ENCODE measurements around the gene ACOX3.
"Not testable (repeated sequence)": the region's sequence is repeated elsewhere in the genome, so short reads cannot be mapped to it uniquely, and the experiment has no call there.

The ACOX3 gene

GRCh38 chr4:8440492-8441311 is at the start of gene ACOX3, which contains the start of gene TRMT44:
Gene ACOX3, minus strand, starts transcription at chr4:8440723. Its CDS starts 24,202 bp downstream, at chr4:8416521.
Gene TRMT44, plus strand, starts transcription at chr4:8440777. Its CDS starts 46 bp downstream, at chr4:8440823.
- DNase-seq = peak; percentile 99

DNA sequence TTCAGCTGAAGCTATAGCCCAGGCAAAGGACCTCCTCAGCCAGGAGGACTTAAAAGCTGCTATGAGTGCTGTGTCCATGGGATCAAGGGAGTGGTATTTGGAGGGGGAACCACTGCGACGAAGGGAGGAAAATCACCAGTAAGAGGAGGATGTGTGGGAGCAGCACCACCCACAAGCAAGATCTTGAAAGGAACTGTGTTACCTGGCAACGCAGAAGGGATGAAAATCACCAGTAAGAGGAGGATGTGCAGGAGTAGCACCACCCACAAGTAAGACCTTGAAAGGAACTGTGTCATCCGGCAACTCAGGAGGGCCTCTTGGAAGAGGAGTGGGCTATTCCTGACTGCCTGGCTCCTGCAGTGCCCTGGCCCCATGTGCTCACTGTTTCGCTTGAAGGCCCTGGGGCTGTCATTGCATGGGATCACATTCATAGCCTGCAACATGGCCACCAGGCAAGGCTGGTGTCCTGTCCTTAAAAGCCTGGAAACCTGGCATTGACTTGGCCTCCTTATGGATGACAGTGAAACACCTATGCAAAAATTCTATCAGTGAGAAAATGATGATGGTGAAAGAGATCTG is 48.4 kb upstream of the ACOX3 start:
- no peak for DNase-seq

GRCh38 chr4:8486643-8487042 is 46.1 kb upstream of the ACOX3 start:
- DNase-seq = not testable (repeated sequence)

- DNase-seq = no peak
Observed at GRCh38 chr4:8480221-8480620, 39.7 kb upstream of the ACOX3 start.

DNA sequence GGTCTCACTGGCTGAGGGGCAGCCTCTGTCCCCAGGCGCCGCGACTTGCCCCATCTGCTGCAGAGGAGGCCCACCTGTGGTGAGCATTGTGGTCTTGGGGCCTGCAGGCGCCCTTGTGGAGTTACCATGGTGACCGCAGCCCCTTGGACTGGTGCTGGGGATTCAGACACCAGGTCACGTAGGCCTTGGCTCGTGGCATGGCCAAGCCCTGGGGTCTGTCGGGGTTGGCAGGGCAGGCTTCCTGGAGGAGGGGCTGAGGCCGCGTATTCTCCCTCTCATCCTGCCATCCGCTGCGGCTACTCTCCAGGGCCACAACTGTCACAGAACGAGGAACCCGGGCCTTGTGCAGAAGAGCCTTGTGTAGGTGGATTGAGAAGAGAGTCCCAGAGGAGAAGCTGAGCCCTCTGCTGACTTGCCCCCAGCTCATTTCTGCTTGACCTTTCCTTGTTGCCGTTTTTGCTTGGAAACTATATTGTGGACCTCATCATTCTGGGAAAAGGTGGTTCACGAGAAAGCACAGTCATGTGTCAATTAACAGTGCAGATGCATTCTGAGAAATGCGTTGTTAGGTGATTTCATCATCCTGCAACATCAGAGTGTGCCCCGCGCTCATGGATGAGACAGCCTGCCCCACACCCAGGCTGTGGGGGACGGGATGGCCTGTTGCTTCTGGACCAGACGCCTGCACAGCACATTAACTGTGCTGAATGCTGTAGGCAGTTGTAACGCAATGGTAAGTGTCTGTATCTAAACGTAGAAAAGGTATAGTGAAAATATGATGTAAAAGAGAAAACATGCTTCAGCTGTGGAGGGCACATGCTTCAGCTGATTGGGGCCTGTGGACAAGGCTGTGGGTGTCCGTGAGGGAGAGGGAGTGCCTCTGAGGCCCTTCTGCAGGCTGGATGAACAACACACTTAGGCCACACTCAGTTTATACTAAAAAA is 38.5 kb upstream of the ACOX3 start:
- peak; percentile 33 for DNase-seq

DNA sequence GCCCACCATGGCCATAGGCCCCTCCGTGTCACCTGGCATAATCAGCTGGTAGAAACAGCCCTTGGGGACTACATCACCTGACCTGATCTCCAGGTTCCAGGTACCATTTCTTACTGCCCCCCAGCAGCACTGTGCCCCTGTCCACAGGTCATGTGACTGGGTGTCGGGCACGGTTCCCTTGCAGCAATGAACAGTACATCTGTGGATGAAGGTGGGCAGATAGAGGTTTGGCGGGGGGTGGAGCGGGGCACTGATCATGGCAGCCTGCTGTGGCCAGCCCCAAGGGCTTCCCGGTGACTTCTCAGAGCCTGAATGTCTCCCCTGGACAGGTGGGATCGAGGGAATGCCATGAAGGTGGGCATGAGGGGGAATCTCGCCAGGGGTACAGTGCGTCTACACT is 37.8 kb upstream of the ACOX3 start:
- DNase-seq = no peak

- no peak for DNase-seq
Observed at GRCh38 chr4:8477676-8478075, 37.2 kb upstream of the ACOX3 start.

DNA sequence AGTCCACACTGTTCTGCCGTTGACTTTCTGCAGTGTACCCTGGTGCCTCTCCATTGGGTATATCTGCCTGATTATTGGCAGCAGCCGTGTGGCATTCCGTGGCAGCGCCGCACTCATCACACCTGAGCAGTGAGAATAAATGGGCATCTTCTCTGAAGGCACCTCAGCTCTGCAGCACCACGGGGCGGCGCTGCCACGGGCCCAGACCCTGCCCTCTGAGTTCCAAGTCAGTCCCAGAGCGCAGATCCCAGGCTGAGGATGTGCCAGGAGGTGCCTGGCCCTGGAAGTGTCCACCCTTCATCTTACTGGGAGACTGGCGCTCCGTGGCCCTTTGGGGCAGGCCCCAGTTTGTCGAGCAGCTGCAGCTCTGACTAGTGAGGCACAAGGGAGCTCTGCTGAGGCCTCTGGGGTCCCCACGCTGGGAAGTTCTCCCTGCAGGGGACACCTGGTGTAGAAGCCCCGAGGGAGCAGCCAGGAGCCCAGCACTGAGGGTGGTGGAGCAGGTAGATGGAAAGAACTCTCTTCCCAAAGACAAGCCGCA is 36.6 kb upstream of the ACOX3 start:
- DNase-seq = no peak

GRCh38 chr4:8475751-8476575 is 35.4 kb upstream of the ACOX3 start:
- DNase-seq = no peak

- DNase-seq = no peak
Observed at GRCh38 chr4:8474856-8475255, 34.3 kb upstream of the ACOX3 start.

DNA sequence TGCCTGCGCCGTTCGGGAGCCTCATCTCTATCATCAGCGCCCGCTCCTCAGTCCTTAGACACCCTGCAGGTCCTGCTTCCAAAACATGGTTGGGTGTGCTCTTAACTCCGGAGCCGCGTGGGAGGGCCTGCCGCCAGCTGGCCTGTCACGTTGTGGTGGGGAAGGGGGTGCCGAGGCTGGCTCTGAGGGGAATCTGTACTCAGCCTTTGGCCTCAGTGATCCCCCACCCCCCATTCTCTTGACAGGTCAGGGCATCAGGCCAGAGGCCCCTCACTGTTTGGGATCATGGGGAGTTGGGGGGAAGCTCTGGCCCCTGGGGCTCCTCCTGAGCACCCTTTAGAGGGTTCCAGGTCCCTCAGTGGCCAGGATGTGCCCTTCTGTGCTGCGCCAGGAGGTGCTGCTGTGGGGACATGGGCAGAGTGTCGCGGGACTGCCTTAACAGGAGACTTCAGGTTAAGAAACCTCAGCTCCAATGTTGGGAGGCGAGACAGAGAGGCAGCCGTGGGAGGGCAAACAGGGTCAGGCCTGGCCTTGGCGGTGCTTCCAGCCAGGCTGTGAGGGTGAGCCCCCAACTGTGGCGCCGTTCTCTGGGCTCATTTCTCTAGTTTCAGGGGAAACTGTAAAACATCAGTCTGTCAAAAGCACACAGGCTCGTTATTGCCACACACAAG is 33.5 kb upstream of the ACOX3 start:
- DNase-seq = no peak

DNA sequence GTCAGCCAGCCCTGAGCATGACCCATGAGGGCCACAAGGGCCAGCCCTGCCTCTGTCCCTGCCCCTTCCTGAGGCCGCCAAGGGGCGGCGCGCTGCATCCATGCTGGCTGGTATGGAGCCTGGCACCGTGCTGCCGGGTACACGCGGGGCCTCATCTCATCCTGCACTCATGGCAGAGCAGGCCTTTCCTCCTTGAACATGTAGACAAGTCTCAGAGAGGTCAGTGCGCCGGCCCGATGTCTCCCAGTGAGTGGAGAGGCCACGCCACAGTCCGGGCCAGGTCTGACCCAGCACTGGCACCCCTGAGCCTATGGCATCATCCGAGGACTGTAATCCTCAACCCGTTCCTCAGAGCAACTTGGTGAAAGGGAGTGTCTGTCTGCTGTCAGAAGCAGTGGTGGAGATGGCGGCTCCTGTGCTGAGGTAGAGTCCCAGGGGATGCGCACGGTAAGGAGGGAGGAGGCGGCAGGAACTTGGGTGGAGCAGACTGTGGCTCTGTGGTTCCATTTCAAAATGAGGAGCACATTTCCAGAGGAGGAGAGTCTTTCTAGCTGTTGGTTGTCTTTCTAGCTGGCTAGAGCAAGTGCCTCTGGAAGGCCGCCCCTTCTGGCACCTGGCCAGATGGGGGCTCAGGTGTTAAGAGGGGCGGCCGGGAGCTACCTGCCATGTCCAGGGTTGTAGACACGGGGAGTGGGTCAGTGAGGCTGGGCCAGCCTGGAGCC is 32.8 kb upstream of the ACOX3 start:
- no peak for DNase-seq

DNA sequence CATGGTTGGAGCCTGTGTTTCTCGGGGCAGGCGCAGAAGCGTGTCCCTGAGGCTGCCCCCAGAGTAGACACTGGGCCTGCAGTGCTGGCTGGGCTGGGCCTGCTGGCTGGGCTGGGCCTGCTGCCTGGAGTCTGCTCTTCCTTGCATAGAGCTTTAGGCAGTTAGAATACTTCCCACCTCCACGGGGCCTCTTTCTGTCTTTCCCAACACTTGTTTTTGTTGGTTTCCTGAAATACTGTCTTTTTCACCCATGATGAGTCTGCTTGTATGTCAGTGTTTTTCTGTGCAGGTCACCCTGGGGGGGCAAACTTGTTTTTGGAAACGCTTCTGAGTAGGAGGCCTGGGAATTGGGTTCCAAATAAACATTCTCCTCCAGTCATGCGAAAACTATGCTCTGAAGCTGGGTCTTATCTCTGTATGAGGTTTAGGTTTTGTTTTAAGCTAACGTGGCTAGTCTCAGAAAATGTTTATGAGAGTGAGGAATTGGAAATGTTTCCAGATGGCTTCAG is 32.2 kb upstream of the ACOX3 start:
- DNase-seq = peak; percentile 15

GRCh38 chr4:8472158-8472688 is 31.7 kb upstream of the ACOX3 start:
- DNase-seq = peak; percentile 31

DNA sequence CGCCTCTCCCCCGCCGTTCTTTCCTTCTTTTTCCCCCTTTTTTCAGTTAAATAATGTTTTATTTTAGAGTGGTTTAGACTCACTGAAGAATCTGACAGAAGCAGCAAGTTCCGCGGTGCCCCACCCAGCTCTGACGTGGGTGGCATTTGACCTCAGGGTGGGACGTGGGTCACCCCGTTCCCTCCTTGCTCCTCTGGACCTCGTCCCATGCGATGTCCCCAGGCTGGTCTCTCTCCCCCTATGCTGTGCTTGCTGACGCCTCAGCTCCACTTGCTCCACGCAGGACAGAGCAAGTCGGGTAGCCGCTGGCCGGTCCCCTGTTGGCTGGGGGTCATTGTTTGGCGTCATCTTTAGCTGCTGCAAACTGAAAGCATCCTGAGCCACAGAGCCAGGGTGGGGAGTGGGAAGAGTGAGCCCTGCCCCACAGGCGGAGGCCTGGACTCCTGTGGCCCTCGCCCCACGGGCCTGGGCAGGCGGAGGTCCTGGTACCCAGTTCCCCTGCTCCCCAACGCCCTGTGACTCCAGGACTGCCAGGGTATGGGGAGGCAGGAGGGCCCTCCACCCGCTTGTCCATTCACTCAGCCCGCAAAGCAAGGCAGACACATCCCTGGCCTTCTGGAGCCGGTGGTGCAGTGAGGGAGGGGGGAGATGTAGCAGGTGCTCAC is 30.8 kb upstream of the ACOX3 start:
- DNase-seq = no peak

GRCh38 chr4:8470451-8471024 is 30.0 kb upstream of the ACOX3 start:
- DNase-seq = no peak

GRCh38 chr4:8469550-8469949 is 29.0 kb upstream of the ACOX3 start:
- no peak for DNase-seq

DNA sequence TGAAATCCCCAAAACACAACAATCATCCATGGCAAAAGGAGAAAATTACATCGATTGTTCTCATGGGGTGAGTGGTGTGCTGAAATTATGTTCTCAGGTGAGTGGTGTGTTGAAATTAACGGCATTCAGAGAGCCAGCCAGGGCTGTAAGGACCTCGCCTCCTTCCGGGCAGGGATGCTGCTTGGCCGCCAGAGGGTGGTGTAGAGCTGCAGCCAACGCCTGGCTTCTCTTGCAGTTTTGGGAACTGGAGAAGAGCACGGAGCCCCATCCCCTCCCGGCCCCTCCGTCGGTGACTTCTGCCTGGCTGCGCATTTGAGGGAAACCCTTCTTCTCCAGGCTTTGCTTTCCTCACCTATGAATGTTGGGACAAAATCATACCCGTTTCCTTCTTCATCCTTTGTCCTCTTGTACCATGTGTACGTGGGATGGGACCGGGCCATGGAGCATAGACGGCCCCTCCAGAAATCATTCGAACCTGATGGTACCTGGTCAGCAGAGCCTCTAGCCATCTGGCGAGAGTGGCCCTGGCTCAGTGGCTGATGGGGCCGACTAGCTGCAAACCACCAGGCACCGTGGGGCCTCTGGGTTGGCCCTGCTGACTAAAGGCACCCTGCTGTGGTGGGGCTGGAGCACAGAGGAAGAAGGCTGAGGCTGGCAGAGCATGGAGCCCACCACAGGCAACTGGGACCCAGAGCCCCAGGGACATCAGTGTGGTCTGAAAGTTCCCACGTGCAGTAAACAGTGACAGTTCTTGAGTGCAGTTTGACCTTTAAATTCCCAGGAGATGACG is 28.4 kb upstream of the ACOX3 start:
- peak; percentile 73 for DNase-seq

All from retina (tissue), 1 donor.